Right lobe of liver (tissue), 6 donors: ENCODE results near the gene ZNF594. TPM values are rescaled to one million over a fixed set of nuclear protein-coding genes. Genes with fewer than 3 reads are reported as not detected.

ENCODE experiments used
- ATAC-seq, 4 donors: fragments of 200-7000 bp; cut with Tn5 transposase; one replicate each; pipeline ENCODE4 v1.9.1; 2020; ENCODE audit warnings: mild to moderate bottlenecking in 4 of 4, moderate library complexity in 4 of 4
- DNase-seq, 3 donors: peaks; one replicate each; pipeline ENCODE4 v3.0.0-alpha.2; 2020
- H3K27ac ChIP-seq, 3 donors: fragments of 200-600 bp; one replicate each; pipeline ENCODE4 v1.8.0; 2022
- H3K27me3 ChIP-seq, 2 donors: fragments of 200-600 bp; one replicate each; pipeline ENCODE4 v1.8.0; 2022
- H3K36me3 ChIP-seq, 4 donors: fragments of 200-600 bp; sonication (generic) in 1 of 4; one replicate each; pipeline versions ENCODE4 v1.5.1 to v1.8.0; 2017 to 2022; ENCODE audit warnings: control low read depth in 1 of 4
- H3K4me1 ChIP-seq, 4 donors: fragments of 200-600 bp; sonication (generic) in 1 of 4; one replicate each; pipeline versions ENCODE4 v1.5.1 to v1.8.0; 2017 to 2022; ENCODE audit warnings: control low read depth in 1 of 4
- H3K4me3 ChIP-seq, 3 donors: fragments of 200-600 bp; one replicate each; pipeline ENCODE4 v1.8.0; 2022
- H3K9me3 ChIP-seq, 4 donors: fragments of 200-600 bp; sonication (generic) in 1 of 4; one replicate each; pipeline versions ENCODE4 v1.5.1 to v1.8.0; 2017 to 2022; ENCODE audit warnings: control low read depth in 1 of 4
- CTCF ChIP-seq, 4 donors: fragments of 200-600 bp in 3 of 4; fragments of 450-650 bp in 1 of 4; IDR thresholded peaks; one replicate each; pipeline versions ENCODE4 v1.5.1 to v1.8.0; 2016 to 2022; ENCODE audit warnings: antibody characterized with exemption in 4 of 4, mild to moderate bottlenecking in 2 of 4
- POLR2A ChIP-seq: fragments of 450-650 bp; IDR thresholded peaks from one replicate; pipeline ENCODE4 v1.6.1; 2017; ENCODE audit warnings: antibody characterized with exemption, mild to moderate bottlenecking
- WGBS: methylation state at CpG from one replicate; pipeline ENCODE4 v1.1.6; 2018; ENCODE audit warnings: low coverage, low lambda C conversion rate; ENCODE audit not compliant: insufficient coverage; ENCODE audit errors: missing lambda C conversion rate; 5-methylcytosine and 5-hydroxymethylcytosine counted together
- intact Hi-C, 2 donors: fragments of 100-400 bp; cut with DNase I; formaldehyde crosslinking; loops; one replicate each; pipeline versions ENCODE4 v1.11.2 to v1.14.1; 2022
- total RNA-seq, 6 experiments: library from RNA; depleted of rRNA in 2 of 6; stranded (reverse); fragments of >200 nt in 2 of 6; fragmentation: NEBNext Ultra II Directional in 3 of 6; extraction: Animal tissue kit (Norgen Biotek cat#: 25700) in 3 of 6; gene quantifications; one replicate each; pipeline versions ENCODE4 v1.1.0 to v1.2.4, GENCODE V29; 2016 to 2023
- donor health status: DM: no; HTN: yes; CAD: no.
- donor health status: DM: no; HTN: no; CAD: no.
- donor health status: DM: no; HTN: no; CAD: no.
- donor health status: DM: no; HTN: yes; CAD: no.
- donor health status: DM: no; HTN: yes; CAD: no.

Gene ZNF594
- total RNA-seq, 6 experiments from 2014 or later = 1.2 to 3.8 (median 2.2) TPM

GRCh38 chr17:5211458-5211857 lies 19.8 kb upstream of the ZNF594 start:
- H3K4me1 ChIP-seq = no peaks in the 10 kb centered on the region
- no peaks in the 10 kb centered on the region for H3K9me3 ChIP-seq
- H3K27me3 ChIP-seq = no peaks in the 10 kb centered on the region
- ATAC-seq (peak; percentile 17 to 64 (median 62)), DNase-seq (no peak)
- TF ChIP-seq POLR2A = no peak
- no peak for TF ChIP-seq CTCF (IDR thresholded peaks at IDR 0.05)
- intact Hi-C loops = no loop called here
- H3K27ac ChIP-seq = peak overlapping the region in 1 of 3 donors; percentile 23
- no peak overlapping the region for H3K4me3 ChIP-seq
- WGBS = 82% methylated on average over 5 of the region's 7 CpGs
- peaks cover 0 to 4% (median 1%) of the 10 kb centered on the region in 4 donors for H3K36me3 ChIP-seq

GRCh38 chr17:5210614-5211252 lies 19.1 kb upstream of the ZNF594 start:
- peak in 2 of 4 donors; percentile 19 to 21 for ATAC-seq
- no peaks in the 10 kb centered on the region for H3K4me1 ChIP-seq
- peak overlapping the region in 1 of 3 donors; percentile 23 for H3K27ac ChIP-seq

GRCh38 chr17:5210091-5210490 lies 18.4 kb upstream of the ZNF594 start:
- WGBS = 73% methylated on average over 2 of the region's 5 CpGs
- no peak overlapping the region for H3K27ac ChIP-seq
- TF ChIP-seq CTCF (IDR thresholded peaks at IDR 0.05) (no peak), POLR2A (no peak)

More at GRCh38 chr17:5210614-5211252, 19.1 kb upstream of the ZNF594 start:
- Histone ChIP-seq H3K36me3 (peaks cover 0 to 4% (median 1%) of the 10 kb centered on the region in 4 donors), H3K4me3 (no peak overlapping the region), H3K27me3 (no peaks in the 10 kb centered on the region), H3K9me3 (no peaks in the 10 kb centered on the region)
- DNase-seq = peak in 1 of 3 donors; percentile 13
- TF ChIP-seq POLR2A (no peak), CTCF (IDR thresholded peaks at IDR 0.05) (no peak)
- 80% methylated on average over 5 of the region's 8 CpGs for WGBS
- intact Hi-C loops = no loop called here

GRCh38 chr17:5209396-5209795 lies 17.7 kb upstream of the ZNF594 start:
- Histone ChIP-seq H3K9me3 (no peaks in the 10 kb centered on the region), H3K27me3 (no peaks in the 10 kb centered on the region), H3K4me1 (no peaks in the 10 kb centered on the region), H3K27ac (no peak overlapping the region), H3K36me3 (peaks cover 0 to 3% (median 0%) of the 10 kb centered on the region in 4 donors), H3K4me3 (no peak overlapping the region)
- TF ChIP-seq POLR2A (no peak), CTCF (IDR thresholded peaks at IDR 0.05) (no peak)
- ATAC-seq (no peak), DNase-seq (peak in 1 of 3 donors; percentile 25)
- intact Hi-C loops = no loop called here
- WGBS = 84% methylated on average over 2 of the region's 3 CpGs

More at GRCh38 chr17:5210091-5210490, 18.4 kb upstream of the ZNF594 start:
- Histone ChIP-seq H3K4me3 (no peak overlapping the region), H3K9me3 (no peaks in the 10 kb centered on the region), H3K4me1 (no peaks in the 10 kb centered on the region), H3K36me3 (peaks cover 0 to 3% (median under 1%) of the 10 kb centered on the region in 4 donors), H3K27me3 (no peaks in the 10 kb centered on the region)
- ATAC-seq (no peak), DNase-seq (peak in 1 of 3 donors; percentile 30)
- intact Hi-C loops = no loop called here
